WI38 (cell line): ENCODE measurements around the gene PTH1R.

Experiments
- H3K4me3 ChIP-seq: 2 replicates; pipeline ENCODE4 v1.5.1; 2011; ENCODE audit warnings: low read depth, mild to moderate bottlenecking, control low read depth, low read length
- TF ChIP-seq, protein P1 (sequence below): IDR thresholded peaks from 2 replicates; pipeline ENCODE4 v1.5.1; 2012; ENCODE audit warnings: low read depth, mild to moderate bottlenecking, control low read depth, low read length

Gene PTH1R

DNA sequence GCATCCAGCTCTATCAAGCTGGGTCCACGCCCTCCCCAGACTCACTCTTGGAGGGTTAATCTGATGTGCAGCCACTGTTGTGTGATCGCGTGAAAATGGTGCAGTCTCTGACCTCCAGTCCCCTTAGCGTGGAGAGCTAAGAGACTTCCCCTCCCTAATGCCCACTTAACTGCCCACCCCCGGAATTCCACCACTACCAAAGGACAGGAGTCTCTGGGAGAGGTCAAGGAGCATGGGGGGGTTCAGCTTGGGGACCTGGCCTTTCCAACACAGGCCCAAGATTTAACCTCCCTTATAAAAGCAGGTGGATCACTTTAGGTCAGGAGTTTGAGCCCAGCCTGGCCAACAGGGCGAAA is 50.2 kb downstream of the PTH1R start:
- no peak overlapping the region for H3K4me3 ChIP-seq
- TF ChIP-seq, protein P1, sequence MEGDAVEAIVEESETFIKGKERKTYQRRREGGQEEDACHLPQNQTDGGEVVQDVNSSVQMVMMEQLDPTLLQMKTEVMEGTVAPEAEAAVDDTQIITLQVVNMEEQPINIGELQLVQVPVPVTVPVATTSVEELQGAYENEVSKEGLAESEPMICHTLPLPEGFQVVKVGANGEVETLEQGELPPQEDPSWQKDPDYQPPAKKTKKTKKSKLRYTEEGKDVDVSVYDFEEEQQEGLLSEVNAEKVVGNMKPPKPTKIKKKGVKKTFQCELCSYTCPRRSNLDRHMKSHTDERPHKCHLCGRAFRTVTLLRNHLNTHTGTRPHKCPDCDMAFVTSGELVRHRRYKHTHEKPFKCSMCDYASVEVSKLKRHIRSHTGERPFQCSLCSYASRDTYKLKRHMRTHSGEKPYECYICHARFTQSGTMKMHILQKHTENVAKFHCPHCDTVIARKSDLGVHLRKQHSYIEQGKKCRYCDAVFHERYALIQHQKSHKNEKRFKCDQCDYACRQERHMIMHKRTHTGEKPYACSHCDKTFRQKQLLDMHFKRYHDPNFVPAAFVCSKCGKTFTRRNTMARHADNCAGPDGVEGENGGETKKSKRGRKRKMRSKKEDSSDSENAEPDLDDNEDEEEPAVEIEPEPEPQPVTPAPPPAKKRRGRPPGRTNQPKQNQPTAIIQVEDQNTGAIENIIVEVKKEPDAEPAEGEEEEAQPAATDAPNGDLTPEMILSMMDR = no peak

DNA sequence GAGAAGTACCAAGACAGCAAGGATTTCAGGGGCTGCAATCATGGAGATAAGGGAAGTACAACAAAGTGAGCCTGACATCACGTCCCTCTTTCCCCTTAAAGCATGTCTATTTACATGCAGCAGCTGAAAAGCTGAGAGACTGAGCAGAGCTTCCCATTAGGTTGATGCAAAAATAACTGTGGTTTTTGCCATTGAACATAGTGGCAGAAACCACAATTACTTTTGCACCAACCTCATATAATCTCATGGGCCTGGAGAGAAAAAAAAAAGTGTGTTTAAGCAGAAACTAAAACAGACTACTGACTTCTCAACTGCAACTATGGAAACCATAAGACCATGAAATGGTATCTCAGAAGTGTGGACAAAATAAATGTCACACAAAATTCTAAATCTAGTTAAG is 50.8 kb downstream of the PTH1R start:
- H3K4me3 ChIP-seq = no peak overlapping the region
- TF ChIP-seq, protein P1 = no peak

DNA sequence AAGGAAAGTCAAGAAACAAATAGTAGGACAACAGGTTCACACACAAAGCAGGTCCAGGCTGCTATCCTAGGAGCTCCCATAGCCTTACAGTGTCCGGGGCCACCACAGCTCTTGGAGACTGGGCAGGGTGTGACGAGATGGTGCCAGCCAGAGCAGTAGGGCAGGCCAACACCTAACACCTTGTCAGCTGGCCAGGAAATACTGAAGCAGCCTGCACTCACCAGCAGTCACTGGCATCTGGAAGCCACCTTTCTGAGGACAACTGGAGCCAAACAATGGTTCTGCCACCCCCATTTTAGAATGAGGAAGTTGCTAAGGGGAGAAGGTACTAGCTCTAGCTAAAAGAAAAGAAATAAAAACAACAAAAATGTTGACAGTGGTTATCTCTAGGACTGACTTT is 51.8 kb downstream of the PTH1R start:
- no peak overlapping the region for H3K4me3 ChIP-seq
- TF ChIP-seq, protein P1 = no peak

DNA sequence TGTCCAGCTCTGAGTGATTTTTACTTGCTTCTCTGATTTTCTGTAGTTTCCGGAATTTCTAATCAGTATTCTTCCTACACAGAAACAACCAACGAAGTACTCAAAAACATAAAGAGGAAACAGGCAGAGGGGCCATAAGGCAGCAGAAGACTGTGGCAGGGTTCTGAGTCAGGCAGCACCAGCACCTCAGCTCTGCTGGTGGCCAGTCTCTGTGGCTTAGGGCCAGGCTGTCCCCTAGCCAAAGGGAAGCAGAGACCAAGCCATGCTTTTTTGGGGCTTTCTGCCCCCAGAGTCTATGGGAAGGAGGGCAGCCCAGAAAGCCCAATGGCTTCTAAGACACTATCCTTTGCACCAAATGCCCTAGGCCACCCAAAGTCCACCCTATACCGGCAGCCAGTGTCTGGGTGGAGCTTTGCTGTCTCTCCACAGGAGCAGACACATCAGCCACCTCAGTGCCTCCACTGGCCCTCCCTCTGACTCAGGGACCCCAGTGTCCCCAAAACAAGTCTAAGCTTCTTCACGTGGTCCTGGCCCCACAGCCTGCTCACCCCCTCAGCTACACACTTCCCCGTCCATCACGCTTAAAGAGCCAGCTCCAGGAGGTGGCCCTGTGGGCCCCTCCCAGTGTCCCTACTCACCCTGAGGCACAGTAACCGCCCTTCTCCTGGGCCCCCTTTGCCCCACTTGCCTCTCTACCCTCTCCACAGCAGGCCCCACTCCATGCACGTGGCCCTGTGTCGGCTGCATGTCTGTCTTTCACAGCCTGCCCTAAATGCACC is 52.8 kb downstream of the PTH1R start:
- no peak overlapping the region for H3K4me3 ChIP-seq
- TF ChIP-seq, protein P1 = no peak

DNA sequence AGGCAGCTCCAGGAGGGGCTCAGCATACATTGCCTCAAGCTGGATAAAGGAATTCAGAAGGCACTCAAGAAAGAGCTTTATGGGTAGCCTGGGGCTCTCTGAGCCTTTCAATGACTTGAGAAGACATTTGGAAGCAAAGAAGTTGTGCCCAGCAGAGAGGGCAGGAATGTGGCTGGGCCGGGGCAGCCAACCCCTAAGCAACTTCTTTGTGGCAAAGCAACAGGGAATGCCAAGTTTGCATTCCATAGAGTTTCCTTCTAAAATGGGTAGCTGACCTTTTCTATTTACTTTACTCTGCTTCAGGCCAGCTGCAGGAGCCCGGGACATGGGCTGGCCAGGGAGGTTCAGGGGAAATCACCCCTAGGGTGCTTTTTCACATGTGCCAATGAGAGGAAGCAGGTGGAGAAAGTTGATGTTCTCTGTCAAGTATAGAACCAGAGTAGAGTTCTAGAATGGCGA is 53.5 kb downstream of the PTH1R start:
- TF ChIP-seq, protein P1 = no peak
- H3K4me3 ChIP-seq = no peak overlapping the region

DNA sequence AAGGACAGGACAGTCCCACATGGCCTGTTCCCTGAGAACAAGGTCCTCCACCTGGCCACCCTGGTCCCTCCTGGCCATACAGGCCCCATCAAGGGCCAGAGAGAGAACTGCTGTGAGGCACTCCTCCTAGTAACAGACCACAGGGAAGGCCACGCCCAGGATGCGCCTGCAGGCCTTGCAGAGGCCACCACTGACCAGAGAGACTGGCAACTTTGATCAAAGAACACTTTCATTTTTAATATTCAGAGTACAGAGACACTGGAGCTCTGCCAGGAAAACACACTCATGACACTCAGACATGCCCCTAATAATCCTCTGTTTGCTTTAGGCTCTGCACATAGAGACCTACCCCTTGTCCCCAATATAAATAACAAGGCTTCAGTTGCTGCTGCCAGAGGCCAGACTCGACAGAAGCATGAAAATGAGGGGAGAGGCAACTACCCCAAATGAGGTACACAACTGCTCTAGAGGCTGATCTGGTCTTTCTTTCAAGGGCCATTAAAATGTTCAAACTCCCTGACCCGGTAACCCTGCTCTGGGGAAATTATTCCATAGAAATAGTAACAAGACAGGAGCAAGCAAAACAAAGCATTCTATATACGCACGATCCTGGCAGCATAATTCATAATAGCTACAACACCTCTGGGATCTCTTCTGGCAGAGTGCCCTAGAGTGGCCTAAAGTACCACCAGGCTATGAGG is 54.3 kb downstream of the PTH1R start:
- TF ChIP-seq, protein P1 = no peak

More for the DNA sequence above, 54.3 kb downstream of the PTH1R start:
- 0 out of 2 replicates have a peak overlapping the region, but pooled peaks have one; percentile 4 for H3K4me3 ChIP-seq
